SK-N-SH (cell line): ENCODE measurements around the gene PYDC1. TPM values are rescaled to one million over a fixed set of nuclear protein-coding genes. Genes with fewer than 3 reads are reported as not detected.

Experiments
- CTCF ChIA-PET: fragments of 300-600, 350-600 bp; formaldehyde crosslinking; extraction: SDS; loops from one replicate; lab custom pipeline; 2021; lab: Yijun Ruan, JAX
- POLR2A ChIA-PET: fragments of 350-600 bp; sonication (Branson Sonifier 250); formaldehyde crosslinking; extraction: SDS; loops from one replicate; lab custom pipeline; 2020; ENCODE audit warnings: antibody characterized with exemption, inconsistent platforms; lab: Yijun Ruan, JAX
- DNase-seq: peaks from one replicate; pipeline ENCODE4 v3.0.0; 2012
- H2AFZ ChIP-seq: fragments of 200-600 bp; sonication (generic); 2 replicates; pipeline ENCODE4 v1.8.1; 2016; ENCODE audit warnings: antibody characterized with exemption, mild to moderate bottlenecking, low read depth
- H3F3A ChIP-seq: fragments of 200-600 bp; sonication (generic); replicated peaks from 2 replicates; pipeline ENCODE3; 2016; ENCODE audit warnings: antibody characterized with exemption, mild to moderate bottlenecking; ENCODE audit not compliant: insufficient read depth
- H3K27ac ChIP-seq, 2 experiments: fragments of 200-500 bp in 1 of 2; fragments of 200-600 bp in 1 of 2; sonication (Bioruptor generic) in 1 of 2; sonication (generic), shearing (Covaris generic) in 1 of 2; 2 replicates each; pipeline versions ENCODE4 v1.5.1 to v1.6.1; 2014 to 2016; ENCODE audit warnings: low read depth in 2 of 2, inconsistent platforms in 1 of 2, low read length in 1 of 2, mild to moderate bottlenecking in 1 of 2, mixed read lengths in 1 of 2
- H3K27me3 ChIP-seq: fragments of 200-600 bp; sonication (generic), shearing (Covaris generic); 2 replicates; pipeline ENCODE4 v1.6.1; 2016; ENCODE audit warnings: mixed run types; ENCODE audit not compliant: insufficient read depth
- H3K36me3 ChIP-seq, 2 experiments: fragments of 200-500 bp in 1 of 2; fragments of 200-600 bp in 1 of 2; sonication (Bioruptor generic) in 1 of 2; sonication (generic) in 1 of 2; replicated peaks in 1 of 2; 2 replicates each; pipeline versions ENCODE3 to v1.5.1; 2014 to 2016; ENCODE audit warnings: low read length in 1 of 2, mild to moderate bottlenecking in 1 of 2; ENCODE audit not compliant: insufficient read depth in 2 of 2, control insufficient read depth in 1 of 2
- H3K4me1 ChIP-seq, 2 experiments: fragments of 200-500 bp in 1 of 2; fragments of 200-600 bp in 1 of 2; sonication (Bioruptor generic) in 1 of 2; sonication (generic), shearing (Covaris generic) in 1 of 2; 2 replicates each; pipeline versions ENCODE4 v1.5.1 to v1.6.1; 2014 to 2016; ENCODE audit warnings: low read depth in 1 of 2, low read length in 1 of 2, mixed run types in 1 of 2; ENCODE audit not compliant: insufficient read depth in 2 of 2, control insufficient read depth in 1 of 2
- H3K4me2 ChIP-seq: fragments of 200-600 bp; sonication (generic), shearing (Covaris generic); 2 replicates; pipeline ENCODE4 v1.6.1; 2017; ENCODE audit warnings: mixed run types
- H3K4me3 ChIP-seq, 2 experiments: fragments of 200-500 bp in 1 of 2; fragments of 200-600 bp in 1 of 2; sonication (Bioruptor generic) in 1 of 2; sonication (generic), shearing (Covaris generic) in 1 of 2; 2 replicates each; pipeline versions ENCODE4 v1.5.1 to v1.8.1; 2014 to 2016; ENCODE audit warnings: low read depth in 2 of 2, inconsistent platforms in 1 of 2, low read length in 1 of 2, mild to moderate bottlenecking in 1 of 2, mixed read lengths in 1 of 2, moderate library complexity in 1 of 2
- H3K79me2 ChIP-seq: fragments of 200-600 bp; sonication (generic); 2 replicates; pipeline ENCODE4 v1.8.1; 2017; ENCODE audit warnings: mild to moderate bottlenecking; ENCODE audit not compliant: insufficient read depth
- H3K9ac ChIP-seq: fragments of 200-600 bp; sonication (generic); 2 replicates; pipeline ENCODE4 v1.6.1; 2017; ENCODE audit warnings: mixed run types
- H3K9me2 ChIP-seq: fragments of 200-600 bp; sonication (generic); 2 replicates; pipeline ENCODE4 v1.6.1; 2017; ENCODE audit warnings: mixed run types
- H3K9me3 ChIP-seq: fragments of 200-600 bp; sonication (generic); 2 replicates; pipeline ENCODE4 v1.6.1; 2017; ENCODE audit warnings: mixed run types, mild to moderate bottlenecking, moderate library complexity
- H4K20me1 ChIP-seq: fragments of 200-600 bp; sonication (generic); 2 replicates; pipeline ENCODE4 v1.6.1; 2017; ENCODE audit warnings: mild to moderate bottlenecking, mixed run types; ENCODE audit not compliant: insufficient read depth
- CHD2 ChIP-seq: fragments of 150-350 bp; IDR thresholded peaks from 2 replicates; pipeline ENCODE4 v1.6.1; 2018; ENCODE audit warnings: low read length; ENCODE audit not compliant: partially characterized antibody
- CTCF ChIP-seq: fragments of 200-600 bp; sonication (generic); IDR thresholded peaks from 2 replicates; pipeline ENCODE4 v1.6.1; 2017; ENCODE audit warnings: antibody characterized with exemption, mild to moderate bottlenecking, moderate library complexity
- ELF1 ChIP-seq: IDR thresholded peaks from 2 replicates; pipeline ENCODE4 v1.4.0; 2012
- FOSL2 ChIP-seq: IDR thresholded peaks from 2 replicates; pipeline ENCODE4 v1.4.0; 2012; ENCODE audit warnings: low read depth, mild to moderate bottlenecking, moderate library complexity, borderline replicate concordance
- FOXJ3 ChIP-seq: sonication (generic); formaldehyde crosslinking; IDR thresholded peaks from 2 replicates; pipeline ENCODE4 v1.5.1; 2020; ENCODE audit warnings: mild to moderate bottlenecking, missing genetic modification reagents
- FOXM1 ChIP-seq: IDR thresholded peaks from 2 replicates; pipeline ENCODE4 v1.4.0; 2012; ENCODE audit warnings: low read depth, mild to moderate bottlenecking
- GATA2 ChIP-seq: sonication (generic); formaldehyde crosslinking; IDR thresholded peaks from 2 replicates; pipeline ENCODE4 v1.5.0; 2020; ENCODE audit warnings: mild to moderate bottlenecking, missing genetic modification reagents
- MEF2A ChIP-seq: IDR thresholded peaks from 2 replicates; pipeline ENCODE4 v1.4.0; 2012; ENCODE audit warnings: low read depth, borderline replicate concordance
- MXI1 ChIP-seq: IDR thresholded peaks from 2 replicates; pipeline ENCODE4 v1.6.1; 2012; ENCODE audit warnings: mild to moderate bottlenecking, low read depth, low read length, improper control_type of control experiment
- NFIC ChIP-seq: IDR thresholded peaks from 2 replicates; pipeline ENCODE4 v1.4.0; 2012; ENCODE audit warnings: borderline replicate concordance
- RAD21 ChIP-seq: IDR thresholded peaks from 2 replicates; pipeline ENCODE4 v1.6.1; 2012; ENCODE audit warnings: mild to moderate bottlenecking, low read length
- RCOR1 ChIP-seq: fragments of 150-350 bp; IDR thresholded peaks from 2 replicates; pipeline ENCODE4 v1.6.1; 2017; ENCODE audit warnings: antibody characterized with exemption, low read length
- RXRA ChIP-seq: IDR thresholded peaks from 2 replicates; pipeline ENCODE4 v1.4.0; 2012; ENCODE audit warnings: low read depth, mild to moderate bottlenecking, borderline replicate concordance
- TCF12 ChIP-seq: IDR thresholded peaks from 2 replicates; pipeline ENCODE4 v1.4.0; 2012
- USF2 ChIP-seq: fragments of 150-350 bp; IDR thresholded peaks from 2 replicates; pipeline ENCODE4 v1.6.1; 2017; ENCODE audit warnings: antibody characterized with exemption, low read length, low read depth, borderline replicate concordance
- WGBS: methylation state at CpG from one replicate; pipeline ENCODE4 v1.1.6; 2017; ENCODE audit warnings: low lambda C conversion rate; 5-methylcytosine and 5-hydroxymethylcytosine counted together
- polyA plus RNA-seq, 3 experiments: library from polyadenylated mRNA; depleted of rRNA; stranded (reverse); fragments of >200 nt; gene quantifications; 2 replicates each; pipeline ENCODE4 v1.2.3, GENCODE V29; 2012
- small RNA-seq, 7 experiments: library from RNA; depleted of rRNA; stranded (forward); fragments of <200 nt; gene quantifications; one replicate each; pipeline ENCODE3, GENCODE V24; 2012
- TF ChIP-seq, protein P1 (sequence below): fragments of 150-350 bp; IDR thresholded peaks from 2 replicates; pipeline ENCODE4 v1.6.1; 2016; ENCODE audit warnings: mild to moderate bottlenecking, low read depth, low read length
- TF ChIP-seq, protein P2 (sequence below): IDR thresholded peaks from 2 replicates; pipeline ENCODE4 v1.4.0; 2012; ENCODE audit warnings: low read depth, borderline replicate concordance
- TF ChIP-seq, protein P3 (sequence below): IDR thresholded peaks from 2 replicates; pipeline ENCODE4 v1.4.0; 2012; ENCODE audit warnings: low read depth
- TF ChIP-seq, protein P4 (sequence below): IDR thresholded peaks from 2 replicates; pipeline ENCODE4 v1.4.0; 2012; ENCODE audit warnings: low read depth, borderline replicate concordance

Gene PYDC1
- polyA plus RNA-seq, 1 of the 3 experiments (the other 2 are of a cell fraction) = not detected

DNA sequence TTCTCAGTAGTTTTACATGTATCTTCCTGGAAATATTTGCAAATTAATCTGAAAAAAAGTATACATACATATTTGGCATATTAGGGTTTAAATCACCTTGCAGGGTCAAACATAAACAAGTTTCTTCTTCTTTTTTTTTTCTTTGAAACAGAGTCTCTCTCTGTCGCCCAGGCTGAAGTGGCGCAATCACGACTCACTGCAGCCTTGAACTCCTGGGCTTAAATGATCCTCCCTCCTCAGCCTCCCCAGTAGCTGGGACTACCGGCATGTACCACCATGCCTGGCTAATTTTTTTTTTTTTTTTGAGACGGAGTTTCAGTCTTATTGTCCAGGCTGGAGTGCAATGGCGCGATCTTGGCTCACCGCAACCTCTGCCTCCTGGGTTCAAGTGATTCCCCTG is 49.6 kb downstream of the PYDC1 start:
- Histone ChIP-seq H3K79me2 (no peaks in the 10 kb centered on the region), H4K20me1 (no peaks in the 10 kb centered on the region), H3K27me3 (no peaks in the 10 kb centered on the region), H3K4me3 (no peak overlapping the region), H3K36me3 (no peaks in the 10 kb centered on the region), H3K27ac (no peak overlapping the region), H3K4me1 (peaks cover 0 to 2% of the 10 kb centered on the region in 2 experiments; a peak in 1 of 4 replicates), H3K9ac (no peak overlapping the region), H2AFZ (no peak overlapping the region), H3K9me3 (no peaks in the 10 kb centered on the region), H3K9me2 (no peaks in the 10 kb centered on the region), H3K4me2 (no peak overlapping the region), H3F3A (no peaks in the 10 kb centered on the region)
- no peak for DNase-seq
- WGBS = 72% methylated on average over 8 of the region's 8 CpGs
- CTCF ChIA-PET = interaction anchor here (0.9 kb wide), 1 partner anchor 9 kb away, joined by 3 read pairs; no protein-coding TSS in a partner anchor
- POLR2A ChIA-PET = interaction anchor here (1.3 kb wide), 1 partner anchor 12 kb away, joined by 5 read pairs; the partner anchor contains the start of gene FUS
- TF ChIP-seq CHD2 (no peak), TCF12 (no peak), RCOR1 (no peak), CTCF (no peak), ELF1 (no peak), FOXJ3 (CRISPR knock-in tag) (no peak), FOSL2 (no peak), NFIC (no peak), USF2 (no peak), GATA2 (CRISPR knock-in tag) (no peak), MEF2A (no peak), RXRA (no peak), FOXM1 (no peak), RAD21 (no peak), MXI1 (no peak)
- TF ChIP-seq, protein P1, sequence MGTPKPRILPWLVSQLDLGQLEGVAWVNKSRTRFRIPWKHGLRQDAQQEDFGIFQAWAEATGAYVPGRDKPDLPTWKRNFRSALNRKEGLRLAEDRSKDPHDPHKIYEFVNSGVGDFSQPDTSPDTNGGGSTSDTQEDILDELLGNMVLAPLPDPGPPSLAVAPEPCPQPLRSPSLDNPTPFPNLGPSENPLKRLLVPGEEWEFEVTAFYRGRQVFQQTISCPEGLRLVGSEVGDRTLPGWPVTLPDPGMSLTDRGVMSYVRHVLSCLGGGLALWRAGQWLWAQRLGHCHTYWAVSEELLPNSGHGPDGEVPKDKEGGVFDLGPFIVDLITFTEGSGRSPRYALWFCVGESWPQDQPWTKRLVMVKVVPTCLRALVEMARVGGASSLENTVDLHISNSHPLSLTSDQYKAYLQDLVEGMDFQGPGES = no peak
- TF ChIP-seq, protein P2, sequence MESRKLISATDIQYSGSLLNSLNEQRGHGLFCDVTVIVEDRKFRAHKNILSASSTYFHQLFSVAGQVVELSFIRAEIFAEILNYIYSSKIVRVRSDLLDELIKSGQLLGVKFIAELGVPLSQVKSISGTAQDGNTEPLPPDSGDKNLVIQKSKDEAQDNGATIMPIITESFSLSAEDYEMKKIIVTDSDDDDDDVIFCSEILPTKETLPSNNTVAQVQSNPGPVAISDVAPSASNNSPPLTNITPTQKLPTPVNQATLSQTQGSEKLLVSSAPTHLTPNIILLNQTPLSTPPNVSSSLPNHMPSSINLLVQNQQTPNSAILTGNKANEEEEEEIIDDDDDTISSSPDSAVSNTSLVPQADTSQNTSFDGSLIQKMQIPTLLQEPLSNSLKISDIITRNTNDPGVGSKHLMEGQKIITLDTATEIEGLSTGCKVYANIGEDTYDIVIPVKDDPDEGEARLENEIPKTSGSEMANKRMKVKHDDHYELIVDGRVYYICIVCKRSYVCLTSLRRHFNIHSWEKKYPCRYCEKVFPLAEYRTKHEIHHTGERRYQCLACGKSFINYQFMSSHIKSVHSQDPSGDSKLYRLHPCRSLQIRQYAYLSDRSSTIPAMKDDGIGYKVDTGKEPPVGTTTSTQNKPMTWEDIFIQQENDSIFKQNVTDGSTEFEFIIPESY = no peak
- TF ChIP-seq, protein P3, sequence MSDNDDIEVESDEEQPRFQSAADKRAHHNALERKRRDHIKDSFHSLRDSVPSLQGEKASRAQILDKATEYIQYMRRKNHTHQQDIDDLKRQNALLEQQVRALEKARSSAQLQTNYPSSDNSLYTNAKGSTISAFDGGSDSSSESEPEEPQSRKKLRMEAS = no peak
- TF ChIP-seq, protein P4, sequence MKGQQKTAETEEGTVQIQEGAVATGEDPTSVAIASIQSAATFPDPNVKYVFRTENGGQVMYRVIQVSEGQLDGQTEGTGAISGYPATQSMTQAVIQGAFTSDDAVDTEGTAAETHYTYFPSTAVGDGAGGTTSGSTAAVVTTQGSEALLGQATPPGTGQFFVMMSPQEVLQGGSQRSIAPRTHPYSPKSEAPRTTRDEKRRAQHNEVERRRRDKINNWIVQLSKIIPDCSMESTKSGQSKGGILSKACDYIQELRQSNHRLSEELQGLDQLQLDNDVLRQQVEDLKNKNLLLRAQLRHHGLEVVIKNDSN = no peak

Small RNAs within 50 kb of the gene (small RNA-seq; reads per million reads assigned to genes)
- gene NDUFA3P6 = 0 reads per million in 7 experiments

Other genes with a start within 250 kb of the PYDC1 start
- 12.2 and 12.9 TPM in 2 replicates for gene HSD3B7, start 231.9 kb downstream of the PYDC1 start, polyA plus RNA-seq (2012; rRNA removed)
- gene STX1B, start 206.5 kb downstream of the PYDC1 start, polyA plus RNA-seq (2012; rRNA removed) = 21.2 and 23.0 TPM in 2 replicates
- gene STX4, start 183.6 kb downstream of the PYDC1 start, polyA plus RNA-seq (2012; rRNA removed) = 117 TPM in 2 replicates
- 12.4 and 13.6 TPM in 2 replicates for gene ZNF668, start 142.9 kb downstream of the PYDC1 start, polyA plus RNA-seq (2012; rRNA removed)
- gene ZNF646, start 142.7 kb downstream of the PYDC1 start, polyA plus RNA-seq (2012; rRNA removed) = 2.7 and 3.4 TPM in 2 replicates
- 3.1 and 4.9 TPM in 2 replicates for gene PRSS53, start 128.2 kb downstream of the PYDC1 start, polyA plus RNA-seq (2012; rRNA removed)
- 419 and 434 TPM in 2 replicates for gene VKORC1, start 122.3 kb downstream of the PYDC1 start, polyA plus RNA-seq (2012; rRNA removed)
- gene BCKDK, start 108.7 kb downstream of the PYDC1 start, polyA plus RNA-seq (2012; rRNA removed) = 57.9 and 73.2 TPM in 2 replicates
- gene KAT8, start 99.5 kb downstream of the PYDC1 start, polyA plus RNA-seq (2012; rRNA removed) = 51.8 and 52.0 TPM in 2 replicates
- 0.05 and 0.07 TPM in 2 replicates for gene PRSS8, start 81.4 kb downstream of the PYDC1 start, polyA plus RNA-seq (2012; rRNA removed)
- gene PRSS36, start 67.1 kb downstream of the PYDC1 start, polyA plus RNA-seq (2012; rRNA removed) = 0.36 and 0.49 TPM in 2 replicates
- gene FUS, start 37.0 kb downstream of the PYDC1 start, polyA plus RNA-seq (2012; rRNA removed) = 298 and 429 TPM in 2 replicates
- gene PYCARD, start 14.4 kb downstream of the PYDC1 start, polyA plus RNA-seq (2012; rRNA removed) = 0.28 and 0.42 TPM in 2 replicates
- gene TRIM72, start 3.0 kb downstream of the PYDC1 start, polyA plus RNA-seq (2012; rRNA removed) = under 0.01 TPM in 1 of 2 replicates, not detected in the other
- under 0.01 and 0.02 TPM in 2 replicates for gene ITGAM, start 42.8 kb upstream of the PYDC1 start, polyA plus RNA-seq (2012; rRNA removed)
- 0.44 and 0.66 TPM in 2 replicates for gene ITGAX, start 138.0 kb upstream of the PYDC1 start, polyA plus RNA-seq (2012; rRNA removed)
- not detected in 2 replicates for gene ITGAD, start 176.2 kb upstream of the PYDC1 start, polyA plus RNA-seq (2012; rRNA removed)
- not detected in 2 replicates for gene COX6A2, start 211.2 kb upstream of the PYDC1 start, polyA plus RNA-seq (2012; rRNA removed)
- 0.45 and 0.61 TPM in 2 replicates for gene ZNF843, start 225.7 kb upstream of the PYDC1 start, polyA plus RNA-seq (2012; rRNA removed)
- 7.0 and 8.9 TPM in 2 replicates for gene ARMC5, start 242.4 kb upstream of the PYDC1 start, polyA plus RNA-seq (2012; rRNA removed)